Loucy (cell line): ENCODE results near the gene C16orf95.

Experiments used
- H2AFZ ChIP-seq: fragments of 200-600 bp; sonication (generic); 2 replicates; pipeline ENCODE4 v1.6.0; 2016; ENCODE audit warnings: antibody characterized with exemption, mild to moderate bottlenecking, low read length, moderate library complexity
- H3F3A ChIP-seq: fragments of 200-600 bp; 2 replicates; pipeline ENCODE4 v1.6.0; 2016; ENCODE audit warnings: antibody characterized with exemption, low read depth, mild to moderate bottlenecking
- H3K27me3 ChIP-seq: fragments of 200-600 bp; sonication (generic); 2 replicates; pipeline ENCODE4 v1.6.1; 2014; ENCODE audit warnings: low read length, mild to moderate bottlenecking; ENCODE audit not compliant: insufficient read depth, poor library complexity, severe bottlenecking
- H3K36me3 ChIP-seq: fragments of 200-600 bp; sonication (generic); 2 replicates; pipeline ENCODE4 v1.6.1; 2016; ENCODE audit warnings: low read length; ENCODE audit not compliant: insufficient read depth
- H3K4me1 ChIP-seq: fragments of 200-600 bp; sonication (generic); 2 replicates; pipeline ENCODE4 v1.5.1; 2014; ENCODE audit warnings: low read length, mild to moderate bottlenecking; ENCODE audit not compliant: insufficient read depth, poor library complexity, severe bottlenecking
- H3K4me2 ChIP-seq: fragments of 200-600 bp; sonication (generic); 2 replicates; pipeline ENCODE4 v1.6.0; 2014; ENCODE audit warnings: antibody characterized with exemption, low read length, low read depth, mild to moderate bottlenecking; ENCODE audit not compliant: poor library complexity, severe bottlenecking
- H3K4me3 ChIP-seq: fragments of 200-600 bp; sonication (generic); 2 replicates; pipeline ENCODE4 v1.5.1; 2014; ENCODE audit warnings: low read length, mild to moderate bottlenecking, mixed read lengths; ENCODE audit not compliant: poor library complexity, severe bottlenecking
- H3K79me2 ChIP-seq: fragments of 200-600 bp; sonication (generic); 2 replicates; pipeline ENCODE4 v1.6.1; 2014; ENCODE audit warnings: low read length; ENCODE audit not compliant: insufficient read depth
- H3K9ac ChIP-seq: fragments of 200-600 bp; sonication (generic); 2 replicates; pipeline ENCODE4 v1.6.0; 2014; ENCODE audit warnings: mild to moderate bottlenecking, low read depth, low read length, moderate library complexity; ENCODE audit not compliant: poor library complexity, severe bottlenecking
- H3K9me2 ChIP-seq: fragments of 200-600 bp; sonication (generic); replicated peaks from 2 replicates; pipeline ENCODE4 v1.6.1; 2016; ENCODE audit warnings: low read depth, low read length, mixed read lengths
- H3K9me3 ChIP-seq: fragments of 200-600 bp; sonication (generic); 2 replicates; pipeline ENCODE4 v1.6.1; 2014; ENCODE audit warnings: mild to moderate bottlenecking, antibody characterized with exemption, low read length, low read depth; ENCODE audit not compliant: insufficient read depth
- H4K20me1 ChIP-seq: fragments of 200-600 bp; sonication (generic); 2 replicates; pipeline ENCODE4 v1.6.0; 2014; ENCODE audit warnings: antibody characterized with exemption, low read length, mild to moderate bottlenecking; ENCODE audit not compliant: insufficient read depth, poor library complexity, severe bottlenecking
- EZH2phosphoT487 ChIP-seq: fragments of 200-600 bp; IDR thresholded peaks from 2 replicates; pipeline ENCODE4 v1.6.1; 2018; ENCODE audit warnings: antibody characterized with exemption, mild to moderate bottlenecking, moderate library complexity, borderline replicate concordance
- TF ChIP-seq, protein P1 (sequence below): fragments of 200-600 bp; sonication (generic); conservative IDR thresholded peaks from 2 replicates; pipeline ENCODE4 v1.5.1; 2014; ENCODE audit warnings: mild to moderate bottlenecking, antibody characterized with exemption, low read length

C16orf95 gene

DNA sequence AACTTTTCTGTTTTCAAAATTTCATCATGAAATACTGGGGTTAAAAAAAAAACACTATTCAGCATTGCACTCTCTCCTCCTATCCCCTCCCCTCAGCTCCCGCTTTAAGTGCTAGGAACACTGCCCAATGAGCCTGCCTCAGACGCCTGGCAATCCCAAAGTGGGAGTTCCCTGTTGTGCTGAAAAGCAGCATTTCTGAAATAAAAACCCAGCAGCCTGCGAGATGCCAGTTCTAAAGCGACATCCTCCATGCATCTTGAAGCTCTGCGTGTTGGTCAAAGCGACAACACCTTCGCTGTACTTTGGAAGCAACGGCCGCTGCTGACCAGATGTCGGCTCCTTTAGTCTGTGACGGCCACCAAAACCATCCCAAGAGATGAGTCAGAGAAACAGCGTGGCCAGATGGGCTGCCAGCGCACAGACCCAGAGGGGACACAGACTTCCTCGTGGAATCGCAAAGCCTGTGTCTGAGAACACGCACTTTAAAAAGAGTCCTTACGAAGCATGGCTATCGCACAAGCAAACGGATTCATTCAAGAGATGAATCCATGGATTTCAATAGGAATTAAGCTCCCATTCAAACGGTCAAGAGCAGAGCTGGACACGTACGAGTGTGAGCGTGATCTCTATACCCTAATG is 33.6 kb upstream of the C16orf95 start:
- H3K36me3 ChIP-seq = peaks cover 11% of the 10 kb centered on the region; the same call in 1 of the 2 replicates
- H3K9ac ChIP-seq = no peak overlapping the region
- H3K4me2 ChIP-seq = no peak overlapping the region
- no peaks in the 10 kb centered on the region for H3F3A ChIP-seq
- no peaks in the 10 kb centered on the region for H3K4me1 ChIP-seq
- no peaks in the 10 kb centered on the region for H3K79me2 ChIP-seq
- TF ChIP-seq, protein P1, sequence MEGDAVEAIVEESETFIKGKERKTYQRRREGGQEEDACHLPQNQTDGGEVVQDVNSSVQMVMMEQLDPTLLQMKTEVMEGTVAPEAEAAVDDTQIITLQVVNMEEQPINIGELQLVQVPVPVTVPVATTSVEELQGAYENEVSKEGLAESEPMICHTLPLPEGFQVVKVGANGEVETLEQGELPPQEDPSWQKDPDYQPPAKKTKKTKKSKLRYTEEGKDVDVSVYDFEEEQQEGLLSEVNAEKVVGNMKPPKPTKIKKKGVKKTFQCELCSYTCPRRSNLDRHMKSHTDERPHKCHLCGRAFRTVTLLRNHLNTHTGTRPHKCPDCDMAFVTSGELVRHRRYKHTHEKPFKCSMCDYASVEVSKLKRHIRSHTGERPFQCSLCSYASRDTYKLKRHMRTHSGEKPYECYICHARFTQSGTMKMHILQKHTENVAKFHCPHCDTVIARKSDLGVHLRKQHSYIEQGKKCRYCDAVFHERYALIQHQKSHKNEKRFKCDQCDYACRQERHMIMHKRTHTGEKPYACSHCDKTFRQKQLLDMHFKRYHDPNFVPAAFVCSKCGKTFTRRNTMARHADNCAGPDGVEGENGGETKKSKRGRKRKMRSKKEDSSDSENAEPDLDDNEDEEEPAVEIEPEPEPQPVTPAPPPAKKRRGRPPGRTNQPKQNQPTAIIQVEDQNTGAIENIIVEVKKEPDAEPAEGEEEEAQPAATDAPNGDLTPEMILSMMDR = no peak
- no peak for TF ChIP-seq EZH2phosphoT487
- H2AFZ ChIP-seq = no peak overlapping the region
- H3K9me2 ChIP-seq = no peaks in the 10 kb centered on the region
- H3K9me3 ChIP-seq = no peaks in the 10 kb centered on the region
- H4K20me1 ChIP-seq = no peaks in the 10 kb centered on the region
- H3K4me3 ChIP-seq = no peak overlapping the region
- no peaks in the 10 kb centered on the region for H3K27me3 ChIP-seq

DNA sequence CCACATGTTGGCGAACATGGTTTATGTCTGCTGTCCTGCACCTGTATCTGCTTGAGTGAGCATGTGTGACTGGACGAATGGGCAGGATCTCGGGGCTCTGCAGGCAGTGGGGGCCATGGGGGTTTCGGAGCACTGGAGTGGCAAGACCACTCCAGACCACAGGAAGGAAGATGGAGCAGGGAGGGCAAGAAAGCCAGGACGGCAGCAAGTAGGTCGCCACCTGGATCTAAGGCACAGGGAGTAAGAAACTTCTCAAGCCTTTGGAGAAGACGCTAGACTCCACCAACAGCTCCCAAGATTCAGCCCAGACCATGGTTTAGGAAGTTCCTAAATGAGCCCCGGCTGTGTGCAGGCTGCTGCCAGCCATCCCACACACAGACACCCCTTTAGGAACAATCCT is 32.8 kb upstream of the C16orf95 start:
- Histone ChIP-seq H3F3A (no peaks in the 10 kb centered on the region), H3K4me2 (no peak overlapping the region), H3K36me3 (peaks cover 11% of the 10 kb centered on the region; the same call in 1 of the 2 replicates), H4K20me1 (no peaks in the 10 kb centered on the region), H3K9ac (no peak overlapping the region), H3K4me3 (no peak overlapping the region), H2AFZ (no peak overlapping the region), H3K9me2 (no peaks in the 10 kb centered on the region), H3K4me1 (no peaks in the 10 kb centered on the region), H3K9me3 (no peaks in the 10 kb centered on the region), H3K79me2 (no peaks in the 10 kb centered on the region), H3K27me3 (no peaks in the 10 kb centered on the region)
- TF ChIP-seq, protein P1 = no peak
- TF ChIP-seq EZH2phosphoT487 = no peak

DNA sequence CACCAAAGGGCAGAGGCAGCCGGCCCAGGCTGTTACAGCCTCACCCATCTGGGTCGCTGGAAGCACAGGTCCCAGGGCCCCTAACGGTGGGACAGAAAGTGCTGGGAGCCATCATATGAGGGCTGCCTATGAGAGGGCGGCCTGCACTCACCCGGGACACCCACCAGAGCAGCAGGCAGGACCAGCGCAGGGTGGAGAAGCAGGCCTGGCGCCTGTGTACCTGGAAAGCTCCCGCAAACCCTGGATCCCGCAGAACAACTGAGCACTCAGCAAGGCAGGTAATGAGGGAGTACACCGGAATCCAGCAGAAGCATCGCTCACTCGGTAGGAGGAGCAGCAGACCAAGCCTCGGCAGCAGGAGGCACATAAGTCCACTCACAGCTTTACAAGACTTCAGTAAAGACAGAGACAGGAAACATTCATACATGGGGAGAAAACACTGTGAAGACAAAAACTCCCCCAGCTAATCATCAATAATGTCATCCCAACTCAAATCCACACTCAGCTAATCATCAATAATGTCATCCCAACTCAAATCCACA is 31.5 kb upstream of the C16orf95 start:
- TF ChIP-seq, protein P1 = no peak
- TF ChIP-seq EZH2phosphoT487 = no peak
- H3K36me3 ChIP-seq = peaks cover 11% of the 10 kb centered on the region; the same call in 1 of the 2 replicates
- no peak overlapping the region for H3K4me2 ChIP-seq
- H3K27me3 ChIP-seq = no peaks in the 10 kb centered on the region
- H3K4me3 ChIP-seq = no peak overlapping the region
- H4K20me1 ChIP-seq = no peaks in the 10 kb centered on the region
- no peaks in the 10 kb centered on the region for H3K79me2 ChIP-seq
- no peaks in the 10 kb centered on the region for H3K9me2 ChIP-seq
- H3K4me1 ChIP-seq = no peaks in the 10 kb centered on the region
- no peaks in the 10 kb centered on the region for H3K9me3 ChIP-seq
- no peaks in the 10 kb centered on the region for H3F3A ChIP-seq
- no peak overlapping the region for H3K9ac ChIP-seq
- no peak overlapping the region for H2AFZ ChIP-seq
